ENCODE data around the gene GUCY2D.
A peak's percentile ranks its signal among the peaks of the same experiment; 100 is the strongest.
"Not testable (repeated sequence)": the region's sequence is repeated elsewhere in the genome, so short reads cannot be mapped to it uniquely, and the experiment has no call there.

GUCY2D gene

GRCh38 chr17:8019166-8019565 is 16.8 kb downstream of the GUCY2D start:
- no peak for DNase-seq

- no peak for DNase-seq
Observed at GRCh38 chr17:8019665-8020650, 17.5 kb downstream of the GUCY2D start.

- DNase-seq, result no peak
Observed at GRCh38 chr17:8020776-8021564, 18.6 kb downstream of the GUCY2D start.

- DNase-seq, result no peak
Observed at GRCh38 chr17:8021565-8022359, 19.3 kb downstream of the GUCY2D start.

- DNase-seq, result no peak
Observed at GRCh38 chr17:8022360-8023003, 20.1 kb downstream of the GUCY2D start.

- DNase-seq, result not testable (repeated sequence)
Observed at GRCh38 chr17:8024161-8024560, 21.7 kb downstream of the GUCY2D start.

GRCh38 chr17:8025176-8025911 is 22.9 kb downstream of the GUCY2D start:
- DNase-seq, result no peak

GRCh38 chr17:8029121-8029520 is 26.7 kb downstream of the GUCY2D start:
- no peak for DNase-seq

- no peak for DNase-seq
Observed at GRCh38 chr17:8031261-8031661, 28.8 kb downstream of the GUCY2D start.

GRCh38 chr17:8031950-8032349 is 29.5 kb downstream of the GUCY2D start:
- DNase-seq, result no peak

GRCh38 chr17:8032442-8032841 is 30.0 kb downstream of the GUCY2D start:
- no peak for DNase-seq

- DNase-seq, result no peak
Observed at GRCh38 chr17:8038954-8039610, 36.7 kb downstream of the GUCY2D start, which contains the start of gene ALOX15B. Gene ALOX15B (plus strand): TSS chr17:8039059. CDS start chr17:8039156, 97 bp downstream.

GRCh38 chr17:8039611-8040168 is 37.3 kb downstream of the GUCY2D start:
- no peak for DNase-seq

GRCh38 chr17:8041249-8041928 is 39.0 kb downstream of the GUCY2D start:
- DNase-seq, result peak; percentile 44 to 55

GRCh38 chr17:8041979-8042378 is 39.6 kb downstream of the GUCY2D start:
- no peak for DNase-seq

GRCh38 chr17:8044819-8045810 is 42.7 kb downstream of the GUCY2D start:
- no peak for DNase-seq

GRCh38 chr17:8046306-8046928 is 44.0 kb downstream of the GUCY2D start:
- DNase-seq, result no peak

Data from activated T-cell treated with anti-CD3 and anti-CD28 coated beads, Interleukin-2, amount 50 U/mL, for 48 hours (primary cell).